Caco-2 (cell line): Measurements from ENCODE around the gene CARD11. TPM values are rescaled to one million over a fixed set of nuclear protein-coding genes. Genes with fewer than 3 reads are reported as not detected.
A peak's percentile ranks its signal among the peaks of the same experiment; 100 is the strongest.

Experiments
- BruUV-seq: library from RNA; stranded (reverse); fragments of 400-500 nt; replicated peaks from 2 replicates; lab custom pipeline; 2021; lab: Mats Ljungman, UMichigan
- CTCF ChIA-PET: fragments of 300-600 bp; sonication (Branson Sonifier 250); formaldehyde crosslinking; loops from one replicate; lab custom pipeline; 2022; ENCODE audit warnings: antibody characterized with exemption; lab: Charles Lee
- POLR2A ChIA-PET: fragments of 300-600 bp; sonication (Branson Sonifier 250); formaldehyde crosslinking; loops from one replicate; lab custom pipeline; 2022; ENCODE audit warnings: antibody characterized with exemption; lab: Charles Lee
- DNase-seq, 2 experiments: peaks; one replicate each; pipeline versions ENCODE4 v3.0.0 to v3.0.0-alpha.2; 2020 to 2022
- H3K27me3 ChIP-seq: replicated peaks from 2 replicates; pipeline ENCODE4 v1.6.0; 2011; ENCODE audit warnings: low read length; ENCODE audit not compliant: control insufficient read depth, insufficient read depth
- H3K36me3 ChIP-seq: 2 replicates; pipeline ENCODE4 v1.5.1; 2011; ENCODE audit warnings: low read length; ENCODE audit not compliant: control insufficient read depth, insufficient read depth
- H3K4me1 ChIP-seq: fragments of 250-450 bp; sonication (Bioruptor Pico); 2 replicates; pipeline ENCODE4 v1.5.1; 2020; ENCODE audit warnings: mild to moderate bottlenecking
- H3K4me3 ChIP-seq: 2 replicates; pipeline ENCODE4 v1.5.1; 2011; ENCODE audit warnings: low read depth, mild to moderate bottlenecking, control low read depth, low read length
- H3K9me3 ChIP-seq: fragments of 250-450 bp; sonication (Bioruptor Pico); 2 replicates; pipeline ENCODE4 v1.5.1; 2020; ENCODE audit warnings: mild to moderate bottlenecking, moderate library complexity
- H3K27ac Mint-ChIP-seq: one replicate; pipeline ENCODE4 v1.8.0; 2022; ENCODE audit warnings: mixed read lengths; ENCODE audit not compliant: unreplicated experiment
- H3K27me3 Mint-ChIP-seq: one replicate; pipeline ENCODE4 v1.8.0; 2022; ENCODE audit warnings: mixed read lengths; ENCODE audit not compliant: insufficient read depth, unreplicated experiment
- H3K36me3 Mint-ChIP-seq: one replicate; pipeline ENCODE4 v1.8.0; 2022; ENCODE audit warnings: mild to moderate bottlenecking, mixed read lengths; ENCODE audit not compliant: insufficient read depth, unreplicated experiment
- H3K4me1 Mint-ChIP-seq: one replicate; pipeline ENCODE4 v1.8.0; 2022; ENCODE audit warnings: low read depth, mixed read lengths; ENCODE audit not compliant: unreplicated experiment
- H3K4me3 Mint-ChIP-seq: one replicate; pipeline ENCODE4 v1.8.0; 2022; ENCODE audit warnings: mild to moderate bottlenecking, moderate library complexity, mixed read lengths; ENCODE audit not compliant: unreplicated experiment
- H3K9me3 Mint-ChIP-seq: one replicate; pipeline ENCODE4 v1.8.0; 2022; ENCODE audit warnings: mixed read lengths; ENCODE audit not compliant: unreplicated experiment
- intact Hi-C: fragments of 100-400 bp; cut with micrococcal nuclease; formaldehyde crosslinking; loops from one replicate; pipeline ENCODE4 v1.10.0; 2022; ENCODE audit not compliant: unreplicated experiment
- total RNA-seq: library from RNA; stranded (reverse); gene quantifications from 2 replicates; pipeline ENCODE4 v1.2.3, GENCODE V29; 2022
- TF ChIP-seq, protein P1 (sequence below), 2 experiments: fragments of 200-600 bp in 1 of 2; IDR thresholded peaks; 1 replicate in 1 of 2; 2 replicates in 1 of 2; pipeline versions ENCODE4 v1.5.1 to v1.8.0; 2011 to 2022; ENCODE audit warnings: antibody characterized with exemption in 1 of 2, control low read depth in 1 of 2, inconsistent platforms in 1 of 2, low read depth in 1 of 2, low read length in 1 of 2, mild to moderate bottlenecking in 1 of 2, moderate library complexity in 1 of 2; ENCODE audit not compliant: insufficient read depth in 1 of 2, severe bottlenecking in 1 of 2, unreplicated experiment in 1 of 2

CARD11 gene
- total RNA-seq, 1 experiment from 2014 or later, result 5.4 TPM

DNA sequence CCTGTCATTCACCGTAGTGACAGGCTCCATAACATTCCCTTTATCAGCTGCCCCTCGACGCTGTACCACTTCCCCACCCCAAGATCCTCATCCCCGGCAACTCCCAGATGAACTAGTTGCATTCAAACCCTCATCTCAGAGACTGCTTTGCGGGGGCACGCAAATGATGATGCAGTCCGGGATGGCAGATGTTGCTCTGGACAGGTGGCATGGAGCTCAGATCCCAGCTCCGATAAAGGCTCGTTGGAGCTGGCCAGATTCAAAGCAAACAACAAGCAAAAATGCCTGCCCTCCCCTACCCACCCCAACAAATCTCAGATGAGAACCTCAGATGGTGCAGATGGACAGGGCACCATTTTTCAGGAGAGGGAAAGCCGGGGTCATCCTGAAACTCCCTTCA, 46.7 kb downstream of the CARD11 start:
- Histone ChIP-seq H3K9me3 (no peaks in the 10 kb centered on the region; the same call in 1 of the 2 replicates), H3K4me1 (no peaks in the 10 kb centered on the region), H3K36me3 (no peaks in the 10 kb centered on the region), H3K4me3 (no peak overlapping the region), H3K27me3 (no peaks in the 10 kb centered on the region)
- CTCF ChIA-PET, result no interaction called here
- peaks cover 5% of the 10 kb centered on the region for H3K4me1 Mint-ChIP-seq
- H3K36me3 Mint-ChIP-seq, result no peaks in the 10 kb centered on the region
- H3K27me3 Mint-ChIP-seq, result no peaks in the 10 kb centered on the region
- peaks cover 18% of the 10 kb centered on the region for H3K9me3 Mint-ChIP-seq
- H3K27ac Mint-ChIP-seq, result no peak overlapping the region
- intact Hi-C loops, result no loop called here
- DNase-seq, result no peak
- POLR2A ChIA-PET, result no interaction called here
- no TSS peak for BruUV-seq
- TF ChIP-seq, protein P1, sequence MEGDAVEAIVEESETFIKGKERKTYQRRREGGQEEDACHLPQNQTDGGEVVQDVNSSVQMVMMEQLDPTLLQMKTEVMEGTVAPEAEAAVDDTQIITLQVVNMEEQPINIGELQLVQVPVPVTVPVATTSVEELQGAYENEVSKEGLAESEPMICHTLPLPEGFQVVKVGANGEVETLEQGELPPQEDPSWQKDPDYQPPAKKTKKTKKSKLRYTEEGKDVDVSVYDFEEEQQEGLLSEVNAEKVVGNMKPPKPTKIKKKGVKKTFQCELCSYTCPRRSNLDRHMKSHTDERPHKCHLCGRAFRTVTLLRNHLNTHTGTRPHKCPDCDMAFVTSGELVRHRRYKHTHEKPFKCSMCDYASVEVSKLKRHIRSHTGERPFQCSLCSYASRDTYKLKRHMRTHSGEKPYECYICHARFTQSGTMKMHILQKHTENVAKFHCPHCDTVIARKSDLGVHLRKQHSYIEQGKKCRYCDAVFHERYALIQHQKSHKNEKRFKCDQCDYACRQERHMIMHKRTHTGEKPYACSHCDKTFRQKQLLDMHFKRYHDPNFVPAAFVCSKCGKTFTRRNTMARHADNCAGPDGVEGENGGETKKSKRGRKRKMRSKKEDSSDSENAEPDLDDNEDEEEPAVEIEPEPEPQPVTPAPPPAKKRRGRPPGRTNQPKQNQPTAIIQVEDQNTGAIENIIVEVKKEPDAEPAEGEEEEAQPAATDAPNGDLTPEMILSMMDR (IDR thresholded peaks at IDR 0.05; ENCODE audit: insufficient read depth in 1 of 2, low read depth in 1 of 2, low read length in 1 of 2, severe bottlenecking in 1 of 2, unreplicated experiment in 1 of 2), result no peak
- H3K4me3 Mint-ChIP-seq, result no peak overlapping the region

GRCh38 chr7:2996141-2996540, 47.5 kb downstream of the CARD11 start:
- POLR2A ChIA-PET, result no interaction called here
- Histone ChIP-seq H3K36me3 (no peaks in the 10 kb centered on the region), H3K4me3 (no peak overlapping the region), H3K9me3 (no peaks in the 10 kb centered on the region; the same call in 1 of the 2 replicates), H3K27me3 (no peaks in the 10 kb centered on the region), H3K4me1 (no peaks in the 10 kb centered on the region)
- no peak overlapping the region for H3K4me3 Mint-ChIP-seq
- no peak for DNase-seq
- H3K36me3 Mint-ChIP-seq, result no peaks in the 10 kb centered on the region
- H3K4me1 Mint-ChIP-seq, result peaks cover 5% of the 10 kb centered on the region
- BruUV-seq, result no TSS peak
- no peaks in the 10 kb centered on the region for H3K27me3 Mint-ChIP-seq
- no peak overlapping the region for H3K27ac Mint-ChIP-seq
- intact Hi-C loops, result no loop called here
- H3K9me3 Mint-ChIP-seq, result peaks cover 26% of the 10 kb centered on the region
- CTCF ChIA-PET, result no interaction called here
- TF ChIP-seq, protein P1 (IDR thresholded peaks at IDR 0.05; ENCODE audit: insufficient read depth in 1 of 2, low read depth in 1 of 2, low read length in 1 of 2, severe bottlenecking in 1 of 2, unreplicated experiment in 1 of 2), result no peak

- no peaks in the 10 kb centered on the region for H3K4me1 ChIP-seq
- H3K4me3 Mint-ChIP-seq, result peak overlapping the region; percentile 50
- TF ChIP-seq, protein P1 (IDR thresholded peaks at IDR 0.05; ENCODE audit: insufficient read depth in 1 of 2, low read depth in 1 of 2, low read length in 1 of 2, severe bottlenecking in 1 of 2, unreplicated experiment in 1 of 2), result no peak
- H3K4me1 Mint-ChIP-seq, result no peaks in the 10 kb centered on the region
- ChIA-PET CTCF (no interaction called here), POLR2A (no interaction called here)
- H3K36me3 Mint-ChIP-seq, result no peaks in the 10 kb centered on the region
- no peak overlapping the region for H3K4me3 ChIP-seq
- H3K27ac Mint-ChIP-seq, result no peak overlapping the region
- DNase-seq, result peak in 1 of 2 experiments; percentile 44
- peaks cover 29% of the 10 kb centered on the region for H3K9me3 Mint-ChIP-seq
- intact Hi-C loops, result no loop called here
- BruUV-seq, result no TSS peak
- no peaks in the 10 kb centered on the region for H3K27me3 Mint-ChIP-seq
- H3K9me3 ChIP-seq, result no peaks in the 10 kb centered on the region; the same call in 1 of the 2 replicates
- no peaks in the 10 kb centered on the region for H3K27me3 ChIP-seq
- H3K36me3 ChIP-seq, result no peaks in the 10 kb centered on the region
These were observed 49.8 kb downstream of the CARD11 start for GRCh38 chr7:2993868-2994267.
